Suprapubic skin (tissue), 3 donors: ENCODE measurements around the gene TP73.

ENCODE experiments used
- CTCF ChIP-seq, 2 donors: fragments of 200-600 bp in 1 of 2; fragments of 450-650 bp in 1 of 2; sonication (generic) in 1 of 2; IDR thresholded peaks; one replicate each; pipeline ENCODE4 v1.5.1; 2016 to 2019; ENCODE audit warnings: antibody characterized with exemption in 2 of 2, mild to moderate bottlenecking in 1 of 2, moderate library complexity in 1 of 2
- EP300 ChIP-seq: sonication (generic); formaldehyde crosslinking; IDR thresholded peaks from one replicate; pipeline ENCODE4 v1.6.1; 2017; ENCODE audit warnings: antibody characterized with exemption
- POLR2A ChIP-seq, 2 donors: fragments of 450-650 bp; IDR thresholded peaks; one replicate each; pipeline ENCODE4 v1.6.1; 2017; ENCODE audit warnings: antibody characterized with exemption in 2 of 2, mild to moderate bottlenecking in 2 of 2, moderate library complexity in 2 of 2

DNA sequence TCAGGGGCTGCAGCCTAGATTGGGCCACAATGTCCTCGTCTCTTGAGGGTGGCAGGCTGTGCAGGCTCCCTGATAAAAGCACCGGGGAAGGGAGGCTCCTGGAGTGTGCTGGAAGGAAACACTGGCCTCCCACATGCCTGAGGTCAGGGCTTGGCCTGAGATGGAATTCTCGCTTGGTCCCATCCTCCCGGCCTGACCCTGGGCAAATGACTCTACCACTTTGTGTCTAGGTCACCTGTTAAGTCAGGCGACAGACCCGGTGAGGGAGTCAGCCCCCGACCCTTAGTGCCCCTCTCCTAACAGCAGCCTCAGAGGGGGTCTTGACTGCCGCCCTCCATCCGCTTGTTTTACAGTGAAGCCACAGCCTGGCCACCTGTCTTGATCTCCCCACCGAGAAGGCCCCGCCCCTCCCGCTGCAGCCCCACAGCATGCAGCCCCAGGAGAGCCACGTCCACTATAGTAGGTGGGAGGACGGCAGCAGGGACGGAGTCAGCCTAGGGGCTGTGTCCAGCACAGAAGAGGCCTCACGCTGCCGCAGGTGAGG lies 122.7 kb downstream of the TP73 start:
- TF ChIP-seq CTCF (IDR thresholded peaks at IDR 0.05) (no peak), POLR2A (IDR thresholded peaks at IDR 0.05) (no peak), EP300 (no peak)
